Measurements from ENCODE around the gene KREMEN2. TPM values are rescaled to one million over a fixed set of nuclear protein-coding genes. Genes with fewer than 3 reads are reported as not detected.

Gene KREMEN2
- total RNA-seq, 1 donor from 2014 or later, result 0.31 TPM

DNA sequence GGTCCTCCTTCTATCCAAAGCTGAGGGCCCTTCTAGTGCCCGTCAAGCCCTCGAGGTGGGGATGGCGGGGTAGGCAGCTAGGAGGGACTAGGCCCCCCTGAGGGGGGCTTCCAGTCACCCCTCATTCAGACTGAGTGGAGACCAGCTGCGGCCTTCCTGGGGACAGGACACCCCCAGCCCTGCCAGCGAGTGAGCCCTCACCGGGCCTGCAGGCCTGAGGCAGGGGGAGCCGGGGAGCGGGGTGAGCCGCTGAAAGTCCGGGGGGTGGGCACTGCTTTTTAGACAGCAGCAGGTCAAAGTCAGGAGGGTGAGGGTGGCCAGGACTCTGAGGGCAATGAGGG is 8.7 kb upstream of the KREMEN2 start:
- no peaks in the 10 kb centered on the region for H3K9me3 Mint-ChIP-seq (ENCODE audit: low read depth)
- peaks cover 26% of the 10 kb centered on the region for H3K27me3 Mint-ChIP-seq
- peaks cover 5% of the 10 kb centered on the region for H3K4me1 Mint-ChIP-seq (ENCODE audit: low read depth)
- no peak for DNase-seq (ENCODE audit: low spot score, unreplicated experiment)
- H3K4me3 Mint-ChIP-seq (ENCODE audit: low read depth), result no peak overlapping the region
- no peak overlapping the region for H3K27ac Mint-ChIP-seq
- TF ChIP-seq CTCF (IDR thresholded peaks at IDR 0.05; ENCODE audit: unreplicated experiment), result no peak
- H3K36me3 Mint-ChIP-seq (ENCODE audit: insufficient read depth), result no peaks in the 10 kb centered on the region

GRCh38 chr16:2955779-2956578 is 8.1 kb upstream of the KREMEN2 start:
- peaks cover 26% of the 10 kb centered on the region for H3K27me3 Mint-ChIP-seq
- no peak for TF ChIP-seq CTCF (IDR thresholded peaks at IDR 0.05; ENCODE audit: unreplicated experiment)
- H3K4me3 Mint-ChIP-seq (ENCODE audit: low read depth), result no peak overlapping the region
- peaks cover 5% of the 10 kb centered on the region for H3K4me1 Mint-ChIP-seq (ENCODE audit: low read depth)
- no peaks in the 10 kb centered on the region for H3K36me3 Mint-ChIP-seq (ENCODE audit: insufficient read depth)
- DNase-seq (ENCODE audit: low spot score, unreplicated experiment), result no peak
- no peak overlapping the region for H3K27ac Mint-ChIP-seq
- no peaks in the 10 kb centered on the region for H3K9me3 Mint-ChIP-seq (ENCODE audit: low read depth)

GRCh38 chr16:2956579-2956956 is 7.5 kb upstream of the KREMEN2 start:
- Mint-ChIP-seq H3K27ac (no peak overlapping the region), H3K9me3 (ENCODE audit: low read depth) (no peaks in the 10 kb centered on the region), H3K36me3 (ENCODE audit: insufficient read depth) (no peaks in the 10 kb centered on the region), H3K4me3 (ENCODE audit: low read depth) (no peak overlapping the region), H3K4me1 (ENCODE audit: low read depth) (peaks cover 5% of the 10 kb centered on the region), H3K27me3 (peaks cover 26% of the 10 kb centered on the region)
- no peak for TF ChIP-seq CTCF (IDR thresholded peaks at IDR 0.05; ENCODE audit: unreplicated experiment)
- no peak for DNase-seq (ENCODE audit: low spot score, unreplicated experiment)

- Mint-ChIP-seq H3K36me3 (ENCODE audit: insufficient read depth) (no peaks in the 10 kb centered on the region), H3K27me3 (peaks cover 36% of the 10 kb centered on the region), H3K4me1 (ENCODE audit: low read depth) (peaks cover 3% of the 10 kb centered on the region), H3K27ac (no peak overlapping the region), H3K4me3 (ENCODE audit: low read depth) (no peak overlapping the region), H3K9me3 (ENCODE audit: low read depth) (no peaks in the 10 kb centered on the region)
- no peak for DNase-seq (ENCODE audit: low spot score, unreplicated experiment)
- TF ChIP-seq CTCF (IDR thresholded peaks at IDR 0.05; ENCODE audit: unreplicated experiment), result no peak
Observed at GRCh38 chr16:2959206-2959605, 4.9 kb upstream of the KREMEN2 start.

DNA sequence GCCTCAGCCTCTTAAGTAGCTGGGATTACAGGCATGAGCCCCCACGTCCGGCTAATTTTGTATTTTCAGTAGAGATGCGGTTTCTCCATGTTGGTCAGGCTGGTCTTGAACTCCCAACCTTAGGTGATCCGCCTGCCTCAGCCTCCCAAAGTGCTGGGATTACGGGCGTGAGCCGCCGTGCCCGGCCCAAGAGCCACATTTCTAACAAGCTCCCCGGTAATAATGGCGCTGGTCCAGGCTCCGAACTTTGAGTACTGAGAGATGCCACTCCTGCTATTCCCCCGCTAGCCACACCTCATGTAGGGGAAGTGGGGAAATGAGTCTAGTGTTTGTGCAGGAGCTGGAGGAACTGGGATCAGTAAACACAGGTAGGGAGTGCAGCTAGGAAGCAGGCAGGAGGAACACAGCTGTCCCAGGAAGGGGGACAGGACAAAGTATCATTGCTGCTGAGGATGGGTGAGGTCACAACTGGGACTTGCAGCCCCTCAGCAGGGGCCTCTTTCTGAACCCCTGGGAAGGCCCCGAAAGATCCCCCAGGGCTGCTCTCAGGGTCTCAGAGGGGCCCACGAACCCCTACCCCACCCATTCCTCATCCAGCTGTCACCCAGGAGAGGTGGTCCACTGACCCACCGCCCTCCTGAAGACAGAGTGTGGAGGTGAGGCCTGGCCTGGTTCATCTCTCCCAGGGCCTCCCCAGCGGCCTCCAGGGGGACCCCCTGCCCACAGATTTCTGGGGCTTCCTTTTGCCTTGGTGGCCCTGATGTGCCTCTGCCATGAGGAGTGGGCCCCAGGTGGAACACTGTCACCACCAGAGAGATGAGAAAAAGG is 3.7 kb upstream of the KREMEN2 start:
- Mint-ChIP-seq H3K4me1 (ENCODE audit: low read depth) (peaks cover 2% of the 10 kb centered on the region), H3K4me3 (ENCODE audit: low read depth) (no peak overlapping the region), H3K36me3 (ENCODE audit: insufficient read depth) (no peaks in the 10 kb centered on the region), H3K27me3 (peaks cover 40% of the 10 kb centered on the region), H3K27ac (no peak overlapping the region), H3K9me3 (ENCODE audit: low read depth) (no peaks in the 10 kb centered on the region)
- no peak for TF ChIP-seq CTCF (IDR thresholded peaks at IDR 0.05; ENCODE audit: unreplicated experiment)
- no peak for DNase-seq (ENCODE audit: low spot score, unreplicated experiment)

Data from progenitor cell of endocrine pancreas (in vitro differentiated cells).